GM18505 (cell line): ENCODE measurements around the gene REN.

Experiments used
- ATAC-seq: cut with Tn5 transposase; IDR thresholded peaks from one replicate; pipeline ENCODE4 v1.9.1; 2021; ENCODE audit not compliant: unreplicated experiment
- POLR2A ChIP-seq: IDR thresholded peaks from 4 replicates; pipeline ENCODE4 v1.6.1; 2011; ENCODE audit warnings: borderline replicate concordance; ENCODE audit not compliant: insufficient read depth, insufficient read length; ENCODE audit errors: extremely low read depth

The REN gene

DNA sequence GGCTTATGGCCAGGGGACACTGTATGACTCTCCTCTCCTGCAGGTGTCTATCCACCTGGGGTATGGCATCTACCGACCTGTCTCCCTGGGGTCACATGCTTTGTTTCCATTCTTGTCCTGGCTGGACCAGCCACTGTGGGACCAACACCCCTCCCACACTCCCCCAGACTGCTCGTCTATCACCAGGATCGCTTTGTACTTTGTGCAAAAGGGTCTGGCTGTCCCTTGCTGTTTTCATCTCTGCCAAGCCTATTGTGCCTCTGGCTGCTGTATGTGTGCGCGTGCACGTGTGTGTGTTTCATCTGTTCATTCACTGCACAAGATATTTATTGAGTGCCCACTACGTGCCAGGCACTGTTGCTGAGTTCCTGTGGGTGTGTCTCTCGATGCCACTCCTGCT lies 39.8 kb downstream of the REN start:
- no peak for TF ChIP-seq POLR2A
- no peak for ATAC-seq

DNA sequence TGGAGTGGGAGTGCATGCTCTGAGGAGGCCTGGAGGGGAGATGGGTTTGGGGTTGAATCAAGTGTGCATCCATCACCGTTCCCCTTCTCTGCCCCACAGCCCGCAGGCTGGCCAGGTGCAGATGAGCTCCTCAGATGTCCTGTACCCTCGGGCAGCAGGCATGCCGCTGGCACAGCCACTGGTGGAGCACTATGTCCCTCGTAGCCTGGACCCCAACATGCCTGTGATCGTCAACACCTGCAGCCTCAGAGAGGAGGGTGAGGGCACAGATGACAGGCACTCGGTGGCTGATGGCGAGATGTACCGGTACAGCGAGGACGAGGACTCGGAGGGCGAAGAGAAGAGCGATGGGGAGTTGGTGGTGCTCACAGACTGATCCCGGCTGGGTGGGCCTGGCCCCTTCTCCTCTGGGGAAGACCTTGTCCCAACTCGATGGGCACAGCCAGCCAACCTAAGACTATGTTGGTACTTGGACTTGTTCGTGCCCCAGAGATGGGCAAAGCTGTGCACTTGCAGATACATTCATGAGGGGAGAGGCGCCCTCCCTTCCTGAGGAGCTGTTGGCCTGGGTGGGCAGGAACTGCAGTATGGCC lies 40.3 kb downstream of the REN start:
- ATAC-seq = no peak
- TF ChIP-seq POLR2A = no peak

- no peak for ATAC-seq
Observed at GRCh38 chr1:204124639-204125038, 41.5 kb downstream of the REN start.

GRCh38 chr1:204123376-204123775 lies 42.8 kb downstream of the REN start:
- ATAC-seq = no peak
- TF ChIP-seq POLR2A = no peak

More at GRCh38 chr1:204124639-204125038, 41.5 kb downstream of the REN start:
- TF ChIP-seq POLR2A = no peak

DNA sequence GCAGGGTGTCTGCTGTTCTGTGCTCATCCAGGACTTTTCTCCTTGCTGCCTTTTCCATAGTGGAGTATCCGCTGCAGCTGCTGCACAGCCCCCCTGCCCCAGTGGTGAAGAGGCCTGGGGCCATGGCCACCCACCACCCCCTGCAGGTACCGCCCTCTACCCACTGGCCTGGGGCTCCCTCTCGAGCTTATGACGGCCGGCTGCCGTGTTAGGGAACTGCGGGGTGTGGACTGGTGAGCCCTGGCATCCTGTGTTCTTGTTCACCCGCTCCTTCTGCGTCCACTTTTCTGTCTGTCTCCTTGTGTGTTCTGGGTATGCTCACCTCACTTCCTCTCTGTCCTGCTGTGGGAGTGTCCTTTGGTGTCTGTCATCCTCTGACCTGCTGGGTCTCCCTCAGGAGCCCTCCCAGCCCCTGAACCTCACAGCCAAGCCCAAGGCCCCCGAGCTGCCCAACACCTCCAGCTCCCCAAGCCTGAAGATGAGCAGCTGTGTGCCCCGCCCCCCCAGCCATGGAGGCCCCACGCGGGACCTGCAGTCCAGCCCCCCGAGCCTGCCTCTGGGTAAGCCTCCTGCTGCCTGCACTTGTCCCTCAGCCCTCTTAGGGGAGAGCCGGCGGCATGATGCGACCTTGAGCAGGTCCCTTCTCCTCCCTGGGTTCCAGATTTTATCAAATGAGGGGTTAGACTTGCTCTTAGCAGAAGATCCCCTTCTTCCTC lies 44.1 kb downstream of the REN start:
- TF ChIP-seq POLR2A = no peak
- ATAC-seq = no peak

DNA sequence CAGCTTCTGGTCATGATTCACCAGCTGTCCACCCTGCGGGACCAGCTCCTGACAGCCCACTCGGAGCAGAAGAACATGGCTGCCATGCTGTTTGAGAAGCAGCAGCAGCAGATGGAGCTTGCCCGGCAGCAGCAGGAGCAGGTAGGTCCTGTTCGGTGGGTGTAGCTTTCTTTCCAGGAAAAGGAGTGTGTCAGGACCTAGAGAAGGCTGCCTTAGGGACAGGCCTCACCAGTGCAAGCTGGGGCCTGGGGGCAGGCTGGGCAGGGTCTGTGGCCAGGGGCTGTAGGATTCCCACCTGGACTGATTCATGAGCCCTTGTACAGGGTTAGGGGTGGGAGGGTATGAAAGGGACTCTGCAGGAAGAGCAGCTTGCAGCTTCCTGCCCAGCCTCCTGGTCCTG lies 49.6 kb downstream of the REN start:
- TF ChIP-seq POLR2A = no peak
- no peak for ATAC-seq

GRCh38 chr1:204115116-204115515 lies 51.0 kb downstream of the REN start:
- no peak for ATAC-seq
- no peak for TF ChIP-seq POLR2A

DNA sequence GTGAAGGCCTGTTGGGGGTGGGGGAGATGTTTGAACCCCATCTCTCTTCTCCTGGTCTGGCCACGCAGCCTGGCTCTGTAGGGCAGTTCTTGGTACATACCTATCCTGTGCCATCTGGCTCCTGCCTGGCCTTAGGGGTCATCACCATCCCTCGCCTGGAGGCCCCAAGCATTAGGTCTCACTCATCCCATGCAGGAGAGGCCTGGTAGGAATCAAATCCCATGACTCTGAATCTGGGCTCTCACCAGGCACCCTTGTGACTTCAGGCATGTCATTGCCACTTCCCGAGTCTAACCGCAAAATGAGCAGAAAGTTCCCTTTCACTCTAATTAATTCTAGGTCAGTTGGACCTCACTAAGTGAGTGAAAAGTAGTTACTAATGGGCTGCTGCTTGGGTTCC lies 51.5 kb downstream of the REN start:
- TF ChIP-seq POLR2A = no peak
- ATAC-seq = no peak

- ATAC-seq = no peak
- no peak for TF ChIP-seq POLR2A
Observed at GRCh38 chr1:204113896-204114295, 52.2 kb downstream of the REN start.

DNA sequence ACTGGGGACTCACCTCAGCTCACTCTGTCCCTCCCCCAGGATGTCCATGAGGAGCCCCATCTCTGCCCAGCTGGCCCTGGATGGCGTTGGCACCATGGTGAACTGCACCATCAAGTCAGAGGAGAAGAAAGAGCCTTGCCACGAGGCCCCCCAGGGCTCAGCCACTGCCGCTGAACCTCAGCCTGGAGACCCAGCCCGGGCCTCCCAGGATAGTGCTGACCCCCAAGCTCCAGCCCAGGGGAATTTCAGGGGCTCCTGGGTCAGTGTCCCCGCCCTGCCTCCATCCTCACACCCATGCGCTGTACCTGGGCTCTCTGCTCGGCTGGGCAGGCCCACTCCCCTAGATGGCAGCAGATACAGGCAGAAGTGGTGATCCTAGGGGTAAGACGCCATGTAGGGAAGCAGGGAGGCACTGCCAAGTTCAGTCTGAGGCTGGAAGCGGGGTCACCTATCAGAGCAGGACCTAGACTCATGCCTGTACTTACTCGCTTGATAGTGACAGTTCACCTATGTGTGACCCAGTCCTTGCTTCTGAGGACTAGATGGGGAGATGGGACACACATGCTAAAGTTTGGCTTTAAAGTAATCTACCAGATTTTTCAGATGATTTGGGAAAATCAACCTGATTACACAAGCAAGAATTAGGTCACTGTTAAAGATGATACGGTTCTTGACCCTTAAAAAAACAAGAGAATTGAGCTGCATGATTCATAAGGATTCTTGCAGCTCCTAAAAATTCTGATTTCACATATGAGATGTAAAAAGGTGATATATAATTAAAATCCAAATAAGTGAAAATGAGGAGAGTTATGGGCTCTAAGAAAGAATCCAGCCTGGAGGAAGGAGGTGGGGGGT lies 53.0 kb downstream of the REN start:
- no peak for ATAC-seq
- no peak for TF ChIP-seq POLR2A

- no peak for ATAC-seq
- no peak for TF ChIP-seq POLR2A
Observed at GRCh38 chr1:204110894-204111633, 55.1 kb downstream of the REN start.

DNA sequence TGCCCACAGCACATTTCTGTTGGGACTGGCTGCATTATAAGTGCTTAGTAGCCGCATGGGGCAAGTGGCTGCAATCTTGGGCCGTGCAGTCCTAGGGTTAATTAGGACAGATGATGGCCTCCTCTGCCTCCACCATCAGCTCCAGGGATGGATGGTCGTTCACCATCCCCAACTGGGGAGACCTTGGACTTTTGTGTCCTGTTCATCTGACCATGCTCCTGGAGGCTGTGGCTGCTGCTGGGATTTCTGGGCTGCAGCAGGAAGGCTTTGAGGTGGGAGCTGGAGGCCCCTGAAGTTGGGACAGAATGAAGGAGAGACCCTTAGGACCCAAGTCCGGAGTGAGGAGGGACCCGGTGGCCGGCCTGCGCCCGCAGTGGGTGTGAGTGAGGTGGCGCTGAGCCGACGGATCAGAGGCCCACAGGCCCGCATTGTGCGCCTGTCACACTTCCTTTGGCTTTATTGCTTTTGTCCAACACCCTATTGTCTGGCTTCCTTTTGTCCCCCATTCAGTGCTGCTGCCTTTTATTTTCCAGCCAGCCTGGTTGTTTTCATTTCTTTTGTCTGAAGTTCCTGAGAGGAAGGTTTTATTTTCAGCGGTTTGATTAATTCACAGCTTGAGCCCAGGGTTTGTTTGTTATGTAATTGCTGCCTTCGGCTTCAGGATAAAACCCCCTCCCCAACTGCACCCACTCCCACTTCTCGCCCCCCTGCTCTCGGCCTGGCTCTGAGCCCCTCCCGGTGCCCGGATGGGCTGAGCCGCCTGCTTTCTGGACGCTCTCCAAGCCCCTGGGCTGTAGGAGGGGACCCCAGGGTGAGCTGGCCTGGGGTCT lies 57.6 kb downstream of the REN start:
- ATAC-seq = no peak
- TF ChIP-seq POLR2A = no peak
